Muscle of leg (tissue), 11 donors: ENCODE measurements around the gene HYAL4. TPM values are rescaled to one million over a fixed set of nuclear protein-coding genes. Genes with fewer than 3 reads are reported as not detected.
"Not testable (repeated sequence)": the region's sequence is repeated elsewhere in the genome, so short reads cannot be mapped to it uniquely, and the experiment has no call there.

Source experiments
- DNase-seq: peaks from one replicate; pipeline ENCODE4 v3.0.0; 2013
- H3K27ac ChIP-seq: one replicate; pipeline ENCODE4 v1.5.1; 2013; ENCODE audit warnings: mild to moderate bottlenecking, low read length, control low read depth
- H3K27me3 ChIP-seq: one replicate; pipeline ENCODE4 v1.6.1; 2013; ENCODE audit warnings: low read length; ENCODE audit not compliant: control insufficient read depth, insufficient read depth
- H3K36me3 ChIP-seq: one replicate; pipeline ENCODE4 v1.6.1; 2013; ENCODE audit warnings: low read length; ENCODE audit not compliant: control insufficient read depth, insufficient read depth
- H3K4me1 ChIP-seq: one replicate; pipeline ENCODE4 v1.6.1; 2013; ENCODE audit warnings: low read length; ENCODE audit not compliant: control insufficient read depth, insufficient read depth
- H3K4me3 ChIP-seq: one replicate; pipeline ENCODE4 v1.5.1; 2013; ENCODE audit warnings: low read length, control low read depth
- H3K9me3 ChIP-seq: replicated peaks from 2 replicates; pipeline ENCODE4 v1.6.1; 2013; ENCODE audit warnings: low read depth, low read length; ENCODE audit not compliant: control insufficient read depth
- WGBS: methylation state at CpG from one replicate; pipeline ENCODE4 v1.1.5; 2013; ENCODE audit warnings: missing lambda C conversion rate; ENCODE audit not compliant: insufficient coverage; 5-methylcytosine and 5-hydroxymethylcytosine counted together
- polyA plus RNA-seq, 8 donors: library from polyadenylated mRNA; unstranded; fragments of 120-200 nt; gene quantifications; one replicate each; pipeline versions ENCODE4 v1.2.1 to v1.2.3, GENCODE V29; 2013; ENCODE audit warnings: inconsistent platforms in 1 of 8, low replicate concordance in 1 of 8; ENCODE audit not compliant: insufficient read length in 8 of 8, insufficient read depth in 1 of 8
- total RNA-seq: library from RNA; stranded (reverse); fragments of 120-200 nt; gene quantifications from one replicate; pipeline ENCODE4 v1.2.4, GENCODE V29; 2013

Gene HYAL4
- total and polyA plus RNA-seq, 9 donors, result 0.05 to 0.09 (median 0.08) TPM; not detected in 6

GRCh38 chr7:123816916-123817315 lies 28.1 kb upstream of the HYAL4 start:
- H3K27ac ChIP-seq, result no peak overlapping the region
- no peak for DNase-seq
- no peaks in the 10 kb centered on the region for H3K9me3 ChIP-seq
- no peak overlapping the region for H3K4me3 ChIP-seq
- no peaks in the 10 kb centered on the region for H3K27me3 ChIP-seq
- H3K36me3 ChIP-seq, result no peaks in the 10 kb centered on the region
- 86% methylated on average over 1 of the region's 3 CpGs for WGBS
- no peaks in the 10 kb centered on the region for H3K4me1 ChIP-seq

GRCh38 chr7:123819001-123819400 lies 26.0 kb upstream of the HYAL4 start:
- no peak overlapping the region for H3K27ac ChIP-seq
- H3K9me3 ChIP-seq, result no peaks in the 10 kb centered on the region
- H3K36me3 ChIP-seq, result no peaks in the 10 kb centered on the region
- DNase-seq, result no peak
- H3K27me3 ChIP-seq, result no peaks in the 10 kb centered on the region
- 80% methylated on average over 1 of the region's 4 CpGs for WGBS
- H3K4me3 ChIP-seq, result no peak overlapping the region
- no peaks in the 10 kb centered on the region for H3K4me1 ChIP-seq

- H3K27ac ChIP-seq, H3K4me1 ChIP-seq, H3K4me3 ChIP-seq, DNase-seq, H3K9me3 ChIP-seq, H3K36me3 ChIP-seq, H3K27me3 ChIP-seq: not testable (repeated sequence)
- 95% methylated on average over 4 of the region's 4 CpGs for WGBS
Measured at GRCh38 chr7:123819795-123820194, 25.2 kb upstream of the HYAL4 start.

GRCh38 chr7:123820864-123821263 lies 24.1 kb upstream of the HYAL4 start:
- 100% methylated on average over 1 of the region's 2 CpGs for WGBS
- Histone ChIP-seq H3K27me3 (no peaks in the 10 kb centered on the region), H3K9me3 (no peaks in the 10 kb centered on the region), H3K36me3 (no peaks in the 10 kb centered on the region), H3K4me1 (no peaks in the 10 kb centered on the region), H3K27ac (no peak overlapping the region), H3K4me3 (no peak overlapping the region)
- DNase-seq, result no peak

- Histone ChIP-seq H3K4me3 (no peak overlapping the region), H3K27me3 (no peaks in the 10 kb centered on the region), H3K4me1 (no peaks in the 10 kb centered on the region), H3K36me3 (no peaks in the 10 kb centered on the region), H3K27ac (no peak overlapping the region), H3K9me3 (no peaks in the 10 kb centered on the region)
- no peak for DNase-seq
- no CpG with 5 or more reads among the region's 1 CpG for WGBS
Measured at GRCh38 chr7:123821320-123821719, 23.6 kb upstream of the HYAL4 start.

- 90% methylated on average over 3 of the region's 3 CpGs for WGBS
- H3K4me1 ChIP-seq, result no peaks in the 10 kb centered on the region
Measured at GRCh38 chr7:123823898-123824753, 20.8 kb upstream of the HYAL4 start.

GRCh38 chr7:123824754-123825067 lies 20.3 kb upstream of the HYAL4 start:
- no CpG with 5 or more reads among the region's 1 CpG for WGBS
- no peak overlapping the region for H3K4me3 ChIP-seq
- no peaks in the 10 kb centered on the region for H3K27me3 ChIP-seq
- DNase-seq, result no peak
- no peaks in the 10 kb centered on the region for H3K4me1 ChIP-seq
- no peaks in the 10 kb centered on the region for H3K36me3 ChIP-seq
- H3K9me3 ChIP-seq, result no peaks in the 10 kb centered on the region
- no peak overlapping the region for H3K27ac ChIP-seq

More at GRCh38 chr7:123823898-123824753, 20.8 kb upstream of the HYAL4 start:
- Histone ChIP-seq H3K9me3 (no peaks in the 10 kb centered on the region), H3K27me3 (no peaks in the 10 kb centered on the region), H3K27ac (no peak overlapping the region), H3K36me3 (no peaks in the 10 kb centered on the region), H3K4me3 (no peak overlapping the region)
- DNase-seq, result no peak

GRCh38 chr7:123828805-123829204 lies 16.2 kb upstream of the HYAL4 start:
- no CpG with 5 or more reads among the region's 2 CpGs for WGBS
- Histone ChIP-seq H3K27me3 (no peaks in the 10 kb centered on the region), H3K36me3 (no peaks in the 10 kb centered on the region), H3K27ac (no peak overlapping the region), H3K4me1 (no peaks in the 10 kb centered on the region), H3K4me3 (no peak overlapping the region), H3K9me3 (no peaks in the 10 kb centered on the region)
- no peak for DNase-seq

GRCh38 chr7:123836656-123837055 lies 8.3 kb upstream of the HYAL4 start:
- Histone ChIP-seq H3K36me3 (no peaks in the 10 kb centered on the region), H3K4me3 (no peak overlapping the region), H3K4me1 (no peaks in the 10 kb centered on the region), H3K27ac (no peak overlapping the region), H3K27me3 (no peaks in the 10 kb centered on the region), H3K9me3 (no peaks in the 10 kb centered on the region)
- DNase-seq, result no peak
- WGBS, result 40% methylated on average over 1 of the region's 4 CpGs

GRCh38 chr7:123839106-123839505 lies 5.9 kb upstream of the HYAL4 start:
- WGBS, result no CpG with 5 or more reads among the region's 2 CpGs
- H3K4me3 ChIP-seq, H3K36me3 ChIP-seq, H3K27me3 ChIP-seq, DNase-seq, H3K9me3 ChIP-seq, H3K27ac ChIP-seq, H3K4me1 ChIP-seq: not testable (repeated sequence)

- not testable (repeated sequence) for H3K9me3 ChIP-seq, H3K27ac ChIP-seq, DNase-seq, H3K4me3 ChIP-seq, H3K36me3 ChIP-seq, H3K4me1 ChIP-seq, H3K27me3 ChIP-seq
- 89% methylated on average over 7 of the region's 7 CpGs for WGBS
Measured at GRCh38 chr7:123844142-123844541, 827 bp upstream of the HYAL4 start.
